GM18520 (cell line): ENCODE results near the gene ADGRV1.

Experiments
- ATAC-seq: cut with Tn5 transposase; IDR thresholded peaks from one replicate; pipeline ENCODE4 v1.9.1; 2021; ENCODE audit not compliant: unreplicated experiment

The ADGRV1 gene

DNA sequence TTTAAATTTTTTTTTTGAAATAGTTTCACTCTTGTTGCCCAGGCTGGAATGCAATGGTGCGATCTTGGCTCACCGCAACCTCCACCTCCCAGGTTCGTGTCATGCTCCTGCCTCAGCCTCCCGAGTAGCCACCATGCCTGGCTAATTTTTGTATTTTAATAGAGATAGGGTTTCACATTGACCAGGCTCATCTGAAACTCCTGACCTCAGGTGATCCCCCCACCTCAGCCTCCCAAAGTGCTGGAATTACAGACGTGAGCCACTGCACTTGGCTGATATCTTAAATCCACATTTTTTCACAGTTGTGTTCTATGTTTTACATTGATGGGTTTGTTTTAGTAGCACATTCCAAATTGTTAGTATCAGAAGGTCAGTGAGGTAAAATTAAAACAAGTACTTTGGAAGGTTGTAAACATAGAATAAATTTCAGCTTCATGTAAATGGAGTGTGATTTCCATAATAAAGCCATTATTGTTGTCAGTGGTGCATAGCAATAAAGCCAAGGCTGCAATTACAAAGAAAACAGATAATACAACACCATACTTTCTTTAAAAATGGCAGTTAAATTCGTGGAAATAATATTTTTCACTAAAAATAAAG is 537.3 kb downstream of the ADGRV1 start:
- no peak for ATAC-seq

DNA sequence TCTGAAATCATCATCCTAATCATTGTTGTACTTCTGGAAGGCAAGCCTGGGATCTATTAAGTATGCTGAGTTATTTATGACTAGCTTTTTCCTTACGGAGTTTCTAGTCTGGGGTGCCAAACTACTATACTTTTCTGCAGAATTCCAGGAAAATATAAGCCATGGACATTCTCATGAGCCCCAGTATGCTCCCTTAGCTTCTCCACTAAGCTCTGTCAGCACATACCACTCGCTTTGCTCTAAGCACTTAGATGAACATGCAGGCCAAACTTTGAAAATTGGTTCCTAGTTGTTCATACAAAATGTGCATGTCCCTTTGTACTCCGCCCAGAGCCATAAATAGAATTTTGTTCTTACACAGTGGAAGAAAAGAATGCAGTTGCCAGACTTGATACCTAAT is 539.9 kb downstream of the ADGRV1 start:
- ATAC-seq, result no peak

DNA sequence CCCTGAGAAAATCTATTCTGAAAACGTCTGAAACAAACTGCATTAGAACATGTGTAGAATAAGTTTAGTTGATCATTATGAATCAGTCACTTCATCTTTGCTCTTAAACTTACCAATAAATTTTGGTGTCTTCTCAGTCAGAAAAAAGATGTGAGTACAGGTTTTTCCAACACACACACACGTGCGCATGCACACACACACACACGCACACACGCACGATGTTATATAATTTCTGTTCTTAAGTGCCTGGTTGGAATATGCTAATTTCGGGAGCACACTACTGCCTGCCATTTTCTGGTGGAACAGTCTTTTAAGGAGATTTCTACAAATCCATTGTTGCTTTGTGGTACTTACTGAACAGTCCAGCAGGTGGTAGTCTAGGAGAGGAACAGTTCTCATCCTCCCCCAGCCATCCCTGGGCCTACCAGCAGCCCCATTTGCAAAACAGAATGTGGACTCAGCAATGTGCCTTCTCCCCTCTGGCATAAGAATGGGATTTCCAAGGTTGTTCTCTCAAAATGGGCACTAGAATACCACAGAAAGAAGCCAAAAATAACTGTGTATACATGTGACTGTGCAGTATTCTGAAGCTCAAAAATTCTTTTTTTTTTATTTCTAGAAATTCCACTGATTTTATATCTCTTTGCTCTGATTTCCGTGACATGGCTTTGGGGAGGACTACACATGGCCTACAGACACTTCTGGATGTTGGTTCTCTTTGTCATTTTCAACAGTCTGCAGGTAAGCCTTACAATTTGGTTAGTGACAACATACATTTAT is 543.2 kb downstream of the ADGRV1 start:
- peak; percentile 82 for ATAC-seq

DNA sequence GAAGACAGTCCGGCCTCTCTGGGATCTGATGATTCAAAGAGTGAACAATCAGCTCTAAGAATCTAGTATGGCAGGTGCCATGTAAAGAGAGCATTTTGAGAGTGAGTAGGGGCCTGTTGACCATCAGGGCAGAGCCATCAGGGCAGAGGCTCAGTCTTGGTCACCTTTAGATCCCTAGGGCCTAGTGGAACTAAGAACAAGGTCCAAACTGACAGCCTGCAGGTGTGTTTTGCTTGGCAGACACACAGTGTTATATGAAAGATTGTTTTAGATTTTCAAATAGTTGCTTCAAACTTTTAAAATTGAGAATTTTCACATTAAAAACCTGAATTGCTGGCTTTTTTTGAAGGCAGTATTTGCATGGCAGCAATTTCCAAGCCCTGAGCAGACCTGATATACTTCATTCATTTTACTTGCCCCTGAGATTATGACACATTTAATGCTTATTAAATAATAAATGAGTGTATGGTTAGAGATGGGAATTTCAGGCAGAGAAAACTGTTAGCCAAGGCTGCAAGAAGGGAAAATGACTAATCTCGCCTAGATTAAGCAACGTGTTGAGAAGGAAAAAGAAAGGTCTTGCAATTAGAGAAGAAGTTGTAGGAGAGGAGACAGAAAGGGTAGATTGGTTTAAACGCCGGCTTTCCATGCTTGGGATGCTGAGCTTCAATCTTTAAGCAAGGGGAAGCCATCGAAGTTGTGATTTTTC is 544.9 kb downstream of the ADGRV1 start:
- no peak for ATAC-seq

DNA sequence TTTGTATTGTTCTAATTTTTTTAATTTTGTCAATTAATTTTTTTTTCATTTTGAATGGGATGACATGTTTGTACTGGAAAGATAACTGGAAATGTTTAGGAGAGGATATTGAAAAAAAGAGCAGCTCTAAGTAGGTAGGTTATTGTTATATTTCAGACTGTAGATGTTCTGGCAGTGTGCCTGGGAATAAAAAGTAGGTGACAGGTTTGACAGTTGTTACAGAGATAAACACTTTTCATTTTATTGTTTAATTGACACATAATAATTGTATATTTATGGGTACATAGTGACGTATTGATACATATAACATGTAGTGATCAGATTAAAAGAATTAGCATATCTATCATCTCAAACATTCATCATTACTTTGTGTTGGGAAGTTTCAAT is 545.5 kb downstream of the ADGRV1 start:
- no peak for ATAC-seq

DNA sequence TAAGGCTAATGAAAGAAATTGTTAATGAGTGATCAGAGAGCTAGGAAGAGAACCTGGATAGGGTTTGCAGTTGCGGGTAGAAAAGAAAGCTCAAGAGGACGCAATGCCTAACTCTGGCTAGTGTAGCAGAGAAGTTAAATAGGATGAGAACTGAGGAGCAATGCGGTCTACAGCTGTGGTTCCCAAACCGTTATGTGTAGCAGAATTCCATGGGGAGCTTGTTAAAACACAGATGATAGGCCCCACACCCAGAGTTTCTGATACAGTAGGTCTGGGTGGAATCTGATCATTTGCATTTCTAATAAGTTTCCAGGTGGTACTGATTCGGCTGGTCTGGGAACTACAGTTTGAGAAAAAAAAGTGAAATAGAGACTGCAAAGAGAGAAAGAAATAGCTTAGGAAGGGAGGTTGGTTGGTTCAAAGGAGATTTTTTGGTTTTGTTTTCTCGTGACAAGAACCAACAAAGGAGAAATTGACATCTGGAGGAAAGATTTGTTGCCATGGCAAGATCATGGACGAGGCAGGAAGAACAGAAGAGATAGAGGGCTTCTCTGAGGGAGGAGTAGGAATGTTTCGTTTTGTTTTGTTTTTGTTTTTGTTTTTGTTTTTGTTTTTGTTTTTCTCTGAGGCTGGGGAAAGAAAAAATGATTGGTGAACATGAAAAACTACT is 548.4 kb downstream of the ADGRV1 start:
- no peak for ATAC-seq

DNA sequence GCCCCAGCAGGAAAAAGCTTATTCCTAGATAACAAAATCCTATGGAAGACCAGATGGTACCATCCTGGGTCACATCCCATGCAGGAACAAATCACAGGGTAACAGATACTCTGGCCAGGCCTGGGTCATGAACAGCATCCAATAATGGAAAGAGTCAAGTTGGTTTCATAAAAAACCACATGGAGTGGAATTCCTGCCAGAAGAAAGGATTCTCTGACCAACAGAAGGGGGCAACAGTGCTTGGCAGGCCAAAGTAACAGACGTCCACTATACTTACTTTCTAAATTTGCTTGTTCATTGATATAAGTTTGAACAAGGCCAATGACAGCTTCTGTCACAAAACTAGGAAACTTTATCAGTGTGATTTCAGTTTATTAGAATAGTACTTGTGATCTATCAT is 551.0 kb downstream of the ADGRV1 start:
- ATAC-seq, result no peak

DNA sequence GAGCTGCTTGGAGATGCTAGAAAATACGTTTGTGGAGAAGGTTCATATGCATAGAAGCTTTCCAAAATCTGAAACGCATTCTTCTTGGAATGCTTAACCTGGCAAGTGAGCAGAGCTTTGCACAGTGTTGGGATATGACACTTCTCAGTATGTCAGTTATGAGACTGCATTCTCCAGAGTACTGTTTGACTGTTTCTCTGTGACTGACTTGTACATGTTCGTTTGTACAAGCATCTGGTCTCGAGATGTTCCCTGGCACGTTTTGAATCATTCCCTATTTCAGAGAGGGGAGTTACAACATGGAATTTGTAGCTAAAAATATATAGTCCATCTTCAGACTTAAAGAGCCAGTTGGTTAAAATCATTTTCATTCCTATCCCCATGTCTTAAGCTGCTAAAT is 552.1 kb downstream of the ADGRV1 start:
- no peak for ATAC-seq

DNA sequence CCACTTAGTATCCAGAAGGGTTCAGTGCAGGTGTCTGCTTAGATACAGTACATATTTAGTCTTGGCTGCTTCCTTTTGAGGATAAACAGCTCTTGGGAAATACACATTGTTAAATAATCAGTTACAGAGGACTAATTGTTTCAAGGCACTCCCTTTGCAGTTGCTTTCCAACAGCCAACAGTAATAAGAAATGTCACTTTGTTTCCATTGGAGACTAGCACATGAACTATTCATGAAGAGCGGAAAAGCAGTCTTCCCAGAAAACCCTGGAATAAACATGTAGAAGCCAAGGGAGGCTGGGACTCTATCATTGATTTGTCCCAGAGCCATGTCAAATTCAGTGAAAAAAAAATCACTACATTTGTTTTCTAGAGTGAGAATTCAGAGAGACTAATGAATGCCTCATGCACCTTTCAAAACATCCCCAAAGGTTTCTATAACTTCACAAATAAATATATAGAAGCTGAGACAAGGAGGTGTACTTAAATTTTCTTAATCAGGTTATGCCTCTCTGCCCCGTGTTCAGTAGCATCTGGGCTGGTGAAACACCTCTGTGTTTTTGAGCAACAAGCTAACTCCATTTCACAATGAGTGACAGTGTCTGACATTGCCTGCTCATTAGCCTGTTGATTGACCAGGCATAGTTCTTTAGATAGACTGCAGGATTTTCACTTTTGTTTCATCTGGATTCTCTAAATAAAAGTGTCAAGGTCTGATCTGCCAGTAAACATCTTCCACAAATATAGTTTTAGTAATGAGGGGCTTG is 553.1 kb downstream of the ADGRV1 start:
- no peak for ATAC-seq

DNA sequence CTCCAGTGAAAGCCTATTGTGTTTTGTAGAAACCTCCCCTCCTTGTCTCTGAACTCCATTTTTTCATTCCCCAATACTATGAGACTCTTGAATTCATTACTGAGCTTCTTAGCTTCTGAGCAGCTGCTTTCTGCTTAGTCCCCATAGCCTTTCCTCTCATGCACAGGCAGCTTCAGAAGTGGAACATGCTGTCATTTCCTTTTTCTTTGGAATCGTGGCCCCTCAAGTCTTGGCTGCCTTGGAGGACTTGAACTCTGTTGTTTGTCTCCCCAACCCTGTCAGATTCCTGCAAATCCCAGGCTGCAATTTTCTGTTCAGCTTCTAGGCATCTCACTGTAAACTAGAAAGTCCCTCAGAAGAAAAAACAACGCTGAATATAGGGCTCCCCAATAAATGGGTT is 556.1 kb downstream of the ADGRV1 start:
- ATAC-seq, result no peak

DNA sequence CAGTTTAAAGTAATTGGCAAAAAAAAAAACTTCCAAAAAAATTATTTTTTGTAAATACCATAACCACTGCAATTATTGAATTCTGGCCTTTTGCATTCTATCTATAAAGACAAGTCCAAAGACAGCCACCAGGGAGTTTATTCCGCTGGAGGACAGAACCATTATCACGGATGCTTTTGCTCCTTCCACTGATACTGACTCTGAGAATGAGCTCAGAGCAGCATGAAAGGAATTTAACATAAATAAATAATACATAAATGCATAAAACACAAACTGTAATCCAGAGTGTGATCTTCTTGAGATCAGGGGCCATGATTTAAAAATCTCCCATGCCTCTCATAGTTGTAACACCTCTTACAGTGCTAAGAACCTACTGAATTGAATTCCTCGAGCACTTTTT is 559.8 kb downstream of the ADGRV1 start:
- no peak for ATAC-seq

DNA sequence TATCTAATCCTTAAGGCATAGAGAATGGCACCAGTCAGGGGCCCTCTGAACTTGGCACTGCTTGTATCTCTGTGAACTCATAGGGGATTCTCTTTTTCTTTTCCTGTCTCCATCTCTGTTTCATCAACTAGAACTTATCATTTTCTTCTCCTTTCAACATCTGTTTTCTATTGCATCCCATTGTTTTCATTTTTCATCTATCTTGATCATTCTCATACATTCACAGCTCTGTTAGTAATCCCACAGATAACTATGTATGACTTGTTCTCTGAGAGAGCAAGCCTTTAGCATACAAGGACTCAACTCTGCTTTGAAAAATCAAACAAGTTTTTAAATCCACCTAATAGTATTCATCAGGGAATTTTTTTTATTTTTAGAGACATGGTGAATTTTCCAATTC is 560.2 kb downstream of the ADGRV1 start:
- ATAC-seq, result no peak

DNA sequence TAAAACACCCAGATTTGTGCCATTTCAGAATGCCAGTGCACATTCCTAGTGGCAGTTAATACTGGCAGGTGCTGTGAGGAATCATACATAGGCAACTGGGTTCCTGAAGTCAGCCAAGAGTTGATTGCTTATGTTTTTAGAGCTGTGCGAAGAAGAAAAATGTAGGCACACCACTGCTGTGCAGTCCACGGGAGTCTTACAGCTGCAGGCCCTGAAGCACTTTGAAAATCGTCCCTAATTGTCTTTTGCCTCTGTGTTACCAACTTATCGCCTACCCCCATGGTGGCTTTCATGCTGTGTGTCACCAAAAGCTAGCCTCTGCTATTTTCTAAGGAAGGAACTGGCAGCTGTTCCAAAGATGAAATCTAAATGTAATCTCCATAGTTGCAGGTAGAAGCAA is 560.6 kb downstream of the ADGRV1 start:
- ATAC-seq, result no peak

DNA sequence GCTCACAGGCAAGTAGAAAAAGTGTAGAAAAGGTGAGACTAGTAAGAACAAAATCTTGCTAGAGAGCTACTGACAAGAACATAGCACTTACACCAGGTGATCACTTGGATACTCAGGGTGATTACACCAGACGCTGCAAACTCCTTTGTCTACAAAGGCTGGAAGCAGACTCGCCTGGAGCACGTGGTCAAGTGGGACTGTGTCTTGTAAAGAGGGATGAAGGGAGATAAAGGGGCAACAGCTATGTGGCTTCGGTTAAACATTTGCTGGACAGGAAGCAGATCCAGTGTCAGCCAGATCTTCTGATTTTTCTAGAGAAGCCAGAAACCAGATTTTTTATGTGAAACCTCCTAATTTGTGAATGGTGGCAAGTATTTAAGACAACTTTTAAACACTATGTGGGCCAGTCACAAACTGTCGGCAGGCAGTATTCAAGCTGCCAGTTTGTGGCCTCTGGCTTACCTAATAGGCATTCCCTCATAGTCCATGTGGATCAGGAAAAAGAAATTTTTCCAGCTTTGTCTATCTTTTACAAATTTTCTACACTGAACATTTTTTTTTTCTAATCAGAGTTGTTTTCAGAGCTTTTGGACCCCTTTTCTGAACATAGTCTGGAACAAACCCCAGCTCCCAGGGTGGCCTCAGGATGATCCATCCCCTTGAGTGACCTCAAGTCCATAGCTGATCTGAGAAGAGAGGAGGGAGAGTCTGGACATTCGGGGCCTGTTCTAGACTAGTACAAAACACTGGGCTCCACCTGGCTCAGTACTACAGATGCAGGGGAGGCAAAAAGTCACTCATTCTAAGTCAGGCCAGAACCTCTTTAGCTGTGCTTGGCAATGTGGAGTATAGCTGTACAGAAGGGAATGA is 561.6 kb downstream of the ADGRV1 start:
- ATAC-seq, result no peak

DNA sequence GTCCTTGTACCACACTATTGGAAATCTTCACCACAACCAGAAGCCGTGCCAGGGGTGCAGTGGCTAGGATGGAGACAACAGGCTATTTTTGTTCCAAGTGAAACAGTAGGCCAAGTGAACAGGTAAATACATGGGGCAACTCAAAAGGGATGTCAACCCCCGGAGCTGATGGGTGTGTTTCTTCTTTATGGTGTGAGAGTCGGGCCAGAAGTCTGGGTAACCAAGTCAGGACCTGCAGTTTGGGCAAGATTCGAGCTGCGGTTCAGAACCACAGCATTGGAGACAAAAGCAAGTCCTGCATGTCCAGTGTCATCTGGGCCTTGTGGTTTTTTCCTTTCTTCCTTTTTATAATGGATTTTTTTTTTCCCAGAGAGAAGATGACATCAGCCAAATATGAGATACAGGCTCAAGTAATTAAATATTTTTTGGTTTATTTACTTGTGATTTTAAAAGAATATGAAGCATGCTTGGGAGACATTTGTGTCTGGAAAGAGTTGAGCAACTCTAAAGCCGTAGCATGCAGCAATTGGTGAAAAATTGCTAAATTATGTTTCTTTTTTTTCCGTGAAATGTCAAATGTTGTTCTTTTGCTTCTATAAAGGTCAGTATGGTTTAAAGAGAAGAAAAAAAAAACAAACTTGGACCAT is 562.9 kb downstream of the ADGRV1 start:
- ATAC-seq, result no peak

DNA sequence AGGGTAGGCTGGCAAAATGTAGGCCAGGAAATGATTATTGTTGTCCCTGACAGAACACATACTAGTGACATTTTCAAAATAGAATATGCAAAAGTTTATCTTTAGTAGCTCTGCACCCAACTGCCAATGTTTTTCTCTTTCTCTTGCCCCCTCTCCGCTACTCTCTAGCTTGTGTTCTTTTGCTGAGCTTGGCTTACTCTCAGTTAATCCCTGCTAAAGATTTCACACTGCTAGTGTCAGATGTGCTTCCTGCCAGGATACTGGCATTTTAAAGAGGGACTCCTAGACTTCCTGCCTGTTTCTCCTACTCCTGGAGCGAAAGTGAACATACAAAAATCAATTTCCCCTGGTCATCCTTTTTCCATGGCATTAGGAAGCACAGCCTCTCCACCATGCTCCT is 564.1 kb downstream of the ADGRV1 start:
- no peak for ATAC-seq

DNA sequence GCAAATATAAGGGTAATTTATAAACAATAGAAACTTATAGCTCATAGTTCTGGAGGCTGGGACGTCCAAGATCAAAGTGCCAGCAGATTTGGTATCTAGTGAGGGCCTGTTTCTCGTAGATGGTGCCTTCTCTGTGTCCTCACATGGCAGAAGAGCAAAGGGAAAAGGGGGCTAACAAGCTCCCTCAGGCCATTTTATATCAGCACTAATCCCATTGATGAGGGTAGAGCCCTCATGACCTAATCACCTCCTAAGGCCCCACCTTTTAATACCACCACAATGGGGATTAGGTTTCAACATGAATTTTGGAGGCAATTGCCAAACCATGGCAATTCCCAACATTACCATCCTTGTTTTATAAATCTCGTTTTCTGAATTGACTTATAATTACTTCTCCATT is 564.7 kb downstream of the ADGRV1 start:
- ATAC-seq, result no peak

DNA sequence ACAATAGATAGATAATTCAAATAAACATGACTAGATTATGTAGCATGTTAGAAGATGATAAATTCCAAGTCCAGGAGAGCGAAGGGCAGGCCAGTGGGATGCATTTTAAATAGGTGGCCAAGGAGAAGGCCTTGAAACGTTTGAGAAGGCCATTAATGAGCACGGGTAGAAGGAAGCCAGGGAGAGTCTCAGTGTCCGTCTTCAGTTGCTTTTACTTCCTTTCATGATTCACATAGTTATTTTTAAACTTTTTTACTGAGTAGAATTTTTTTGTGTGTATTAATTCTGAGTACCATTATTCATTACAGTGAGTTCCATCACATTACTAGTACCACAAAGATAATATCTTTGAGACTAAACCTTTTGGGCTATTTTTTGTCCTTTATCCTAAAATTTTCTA is 565.3 kb downstream of the ADGRV1 start:
- ATAC-seq, result no peak

DNA sequence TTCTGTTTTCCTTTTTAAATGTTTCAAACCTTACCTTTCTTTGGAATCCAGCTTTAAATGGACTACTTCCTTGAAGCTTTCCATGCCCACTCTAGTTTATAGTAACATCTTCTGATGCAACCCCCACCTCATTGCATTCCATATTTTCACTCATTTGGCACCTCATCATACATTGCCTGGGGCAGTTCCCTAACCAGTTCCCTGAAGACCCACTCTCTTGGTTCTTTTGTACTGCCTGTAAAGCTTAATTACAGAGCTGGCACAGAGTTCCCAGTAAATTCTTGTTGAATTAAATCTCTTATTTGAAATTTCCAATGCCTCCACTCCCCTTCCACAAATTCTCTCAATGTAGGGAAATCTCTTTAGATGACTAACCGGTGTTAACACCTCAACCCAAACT is 567.3 kb downstream of the ADGRV1 start:
- ATAC-seq, result no peak

DNA sequence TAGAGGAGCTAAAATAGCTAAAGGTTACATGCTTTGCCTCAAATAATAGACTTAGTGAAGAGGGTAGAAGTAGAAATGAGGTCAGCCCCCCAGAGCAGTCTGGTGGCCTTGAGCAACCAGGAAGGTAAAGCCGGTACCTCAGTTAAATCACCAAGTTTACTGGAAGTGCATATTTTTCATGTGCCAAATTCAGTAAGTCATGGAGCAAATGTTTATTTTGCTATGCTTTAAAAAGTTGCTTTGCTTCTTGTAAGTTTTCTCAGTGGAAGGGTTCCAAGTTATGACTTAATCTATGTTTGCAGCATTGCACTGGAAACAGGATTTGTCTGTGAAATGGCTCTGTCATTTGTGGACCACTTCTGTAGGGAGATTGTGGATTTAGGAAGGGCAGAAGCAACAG is 567.9 kb downstream of the ADGRV1 start:
- no peak for ATAC-seq
